Activated CD8-positive, alpha-beta T cell treated with anti-CD3 and anti-CD28 coated beads for 36 hours (primary cell): ENCODE data around the gene CORO1C. TPM values are rescaled to one million over a fixed set of nuclear protein-coding genes. Genes with fewer than 3 reads are reported as not detected.
"Not testable (repeated sequence)": the region's sequence is repeated elsewhere in the genome, so short reads cannot be mapped to it uniquely, and the experiment has no call there.

Experiments used
- ATAC-seq: fragments of 200-7000 bp; cut with Tn5 transposase; one replicate; pipeline ENCODE4 v1.10.0; 2021; ENCODE audit warnings: mild to moderate bottlenecking, moderate library complexity
- CTCF ChIA-PET: fragments of 350-600 bp; sonication (Branson Sonifier 250); formaldehyde crosslinking; loops from one replicate; lab custom pipeline; 2021; ENCODE audit warnings: antibody characterized with exemption; lab: Charles Lee
- POLR2A ChIA-PET: fragments of 350-600 bp; sonication (Branson Sonifier 250); formaldehyde crosslinking; loops from one replicate; lab custom pipeline; 2021; ENCODE audit warnings: antibody characterized with exemption; lab: Charles Lee
- DNase-seq: peaks from one replicate; pipeline ENCODE4 v3.0.0-alpha.2; 2020
- H3K27ac Mint-ChIP-seq: one replicate; pipeline ENCODE4 v1.8.0; 2021; ENCODE audit warnings: mild to moderate bottlenecking, mixed read lengths
- H3K27me3 Mint-ChIP-seq: one replicate; pipeline ENCODE4 v1.8.0; 2021; ENCODE audit warnings: mixed read lengths
- H3K36me3 Mint-ChIP-seq: one replicate; pipeline ENCODE4 v1.8.0; 2021; ENCODE audit warnings: low read depth, mixed read lengths
- H3K4me1 Mint-ChIP-seq: one replicate; pipeline ENCODE4 v1.8.0; 2021; ENCODE audit warnings: low read depth, mixed read lengths
- H3K4me3 Mint-ChIP-seq: one replicate; pipeline ENCODE4 v1.8.0; 2021; ENCODE audit warnings: mild to moderate bottlenecking, moderate library complexity, mixed read lengths
- H3K9me3 Mint-ChIP-seq: one replicate; pipeline ENCODE4 v1.8.0; 2021; ENCODE audit warnings: mixed read lengths
- CTCF ChIP-seq: fragments of 200-600 bp; IDR thresholded peaks from one replicate; pipeline ENCODE4 v1.8.0; 2022; ENCODE audit warnings: antibody characterized with exemption, mild to moderate bottlenecking
- intact Hi-C: fragments of 100-400 bp; cut with micrococcal nuclease; formaldehyde crosslinking; loops from one replicate; pipeline ENCODE4 v1.10.0; 2022
- total RNA-seq, 2 experiments: library from RNA; stranded (reverse); gene quantifications; one replicate each; pipeline ENCODE4 v1.2.3, GENCODE V29; 2021

CORO1C gene
- total RNA-seq, 2 experiments from 2014 or later = 90.1 to 98.9 TPM

GRCh38 chr12:108773798-108774788 lies 42.8 kb upstream of the CORO1C start:
- Mint-ChIP-seq H3K4me1 (peaks cover 2% of the 10 kb centered on the region), H3K27ac (no peak overlapping the region), H3K4me3 (no peak overlapping the region), H3K27me3 (peaks cover 2% of the 10 kb centered on the region), H3K9me3 (no peaks in the 10 kb centered on the region), H3K36me3 (no peaks in the 10 kb centered on the region)
- DNase-seq = no peak
- ATAC-seq = no peak
- TF ChIP-seq CTCF = no peak
- CTCF ChIA-PET = no interaction called here
- POLR2A ChIA-PET = no interaction called here
- intact Hi-C loops = no loop called here

- CTCF ChIA-PET = no interaction called here
- no peak for DNase-seq
- POLR2A ChIA-PET = no interaction called here
- Mint-ChIP-seq H3K36me3 (no peaks in the 10 kb centered on the region), H3K4me1 (peaks cover 4% of the 10 kb centered on the region), H3K4me3 (no peak overlapping the region), H3K9me3 (no peaks in the 10 kb centered on the region), H3K27me3 (peaks cover 2% of the 10 kb centered on the region), H3K27ac (no peak overlapping the region)
- no peak for TF ChIP-seq CTCF
- no peak for ATAC-seq
- intact Hi-C loops = no loop called here
These were observed 41.8 kb upstream of the CORO1C start for GRCh38 chr12:108772891-108773797.

- no peak overlapping the region for H3K4me3 Mint-ChIP-seq
- DNase-seq = no peak
- no peak for TF ChIP-seq CTCF
- intact Hi-C loops = no loop called here
- H3K9me3 Mint-ChIP-seq = no peaks in the 10 kb centered on the region
- peaks cover 2% of the 10 kb centered on the region for H3K27me3 Mint-ChIP-seq
- peaks cover 4% of the 10 kb centered on the region for H3K4me1 Mint-ChIP-seq
- CTCF ChIA-PET = no interaction called here
- no peaks in the 10 kb centered on the region for H3K36me3 Mint-ChIP-seq
- ATAC-seq = no peak
- POLR2A ChIA-PET = no interaction called here
- no peak overlapping the region for H3K27ac Mint-ChIP-seq
These were observed 40.9 kb upstream of the CORO1C start for GRCh38 chr12:108772247-108772646.

- H3K9me3 Mint-ChIP-seq, ATAC-seq, CTCF ChIA-PET, intact Hi-C loops, H3K4me1 Mint-ChIP-seq, H3K27ac Mint-ChIP-seq, H3K36me3 Mint-ChIP-seq, DNase-seq, H3K4me3 Mint-ChIP-seq, H3K27me3 Mint-ChIP-seq: not testable (repeated sequence)
- POLR2A ChIA-PET = interaction anchor here (0.6 kb wide), 1 partner anchor 35 kb away, joined by 3 read pairs; no protein-coding TSS in a partner anchor
These were observed 40.5 kb upstream of the CORO1C start for GRCh38 chr12:108771835-108772234.

GRCh38 chr12:108770963-108771362 lies 39.6 kb upstream of the CORO1C start:
- Mint-ChIP-seq H3K4me3 (no peak overlapping the region), H3K27ac (no peak overlapping the region), H3K9me3 (no peaks in the 10 kb centered on the region), H3K27me3 (peaks cover 2% of the 10 kb centered on the region), H3K4me1 (peaks cover 4% of the 10 kb centered on the region), H3K36me3 (no peaks in the 10 kb centered on the region)
- ChIA-PET POLR2A (interaction anchor here (0.6 kb wide), 2 partner anchors 35 to 56 kb away, joined by 3 read pairs; no protein-coding TSS in a partner anchor), CTCF (interaction anchor here (0.7 to 1.0 kb wide), 2 partner anchors 32 to 107 kb away, joined by 3 read pairs; no protein-coding TSS in a partner anchor)
- no peak for TF ChIP-seq CTCF
- no peak for DNase-seq
- no peak for ATAC-seq
- intact Hi-C loops = no loop called here
